HepG2 (cell line): ENCODE results near the gene ANTXR1. TPM values are rescaled to one million over a fixed set of nuclear protein-coding genes. Genes with fewer than 3 reads are reported as not detected.

Experiments
- ATAC-seq: fragments of 200-7000 bp; cut with Tn5 transposase; 3 replicates; pipeline ENCODE4 v1.9.1; 2020; ENCODE audit warnings: mild to moderate bottlenecking, moderate library complexity
- BruUV-seq: library from RNA; stranded (reverse); fragments of 400-500 nt; replicated peaks from 2 replicates; lab custom pipeline; 2021; lab: Mats Ljungman, UMichigan
- CTCF ChIA-PET: fragments of 300-600 bp; formaldehyde crosslinking; extraction: SDS; loops from one replicate; lab custom pipeline; 2021; ENCODE audit warnings: low total read pairs, inconsistent platforms, low intra/inter-chr PET ratio; lab: Yijun Ruan, JAX
- POLR2A ChIA-PET: fragments of 350-600 bp; sonication (Branson Sonifier 250); formaldehyde crosslinking; loops from one replicate; lab custom pipeline; 2020; ENCODE audit warnings: antibody characterized with exemption, inconsistent platforms; lab: Yijun Ruan, JAX
- DNase-seq: peaks from one replicate; pipeline ENCODE4 v3.0.0-alpha.2; 2015; ENCODE audit warnings: low spot score
- FAIRE-seq: peaks from 3 replicates; lab custom pipeline; 2011; peaks lifted over from hg19 to GRCh38; lab: Jason Lieb, UNC
- H2AFZ ChIP-seq: one replicate; pipeline ENCODE4 v1.6.1; 2011; ENCODE audit warnings: low read length, inconsistent platforms
- H3K27ac ChIP-seq: fragments of 300-600 bp; 3 replicates; pipeline ENCODE4 v1.8.0; 2011; ENCODE audit warnings: mixed run types, mild to moderate bottlenecking, mixed read lengths, low read length, inconsistent platforms; ENCODE audit not compliant: insufficient read depth; ENCODE audit errors: extremely low read length
- H3K27me3 ChIP-seq, 2 experiments: fragments of 200-600 bp in 1 of 2; 2 replicates in 1 of 2; 3 replicates in 1 of 2; pipeline versions ENCODE4 v1.6.0 to v1.8.0; 2011; ENCODE audit warnings: low read length in 2 of 2, mild to moderate bottlenecking in 2 of 2, moderate library complexity in 2 of 2, inconsistent platforms in 1 of 2; ENCODE audit not compliant: insufficient read depth in 2 of 2, control insufficient read depth in 1 of 2
- H3K36me3 ChIP-seq, 2 experiments: fragments of 200-600 bp in 1 of 2; replicated peaks in 1 of 2; 2 replicates in 1 of 2; 3 replicates in 1 of 2; pipeline versions ENCODE4 v1.5.1 to v1.8.0; 2011; ENCODE audit warnings: low read length in 2 of 2, inconsistent platforms in 1 of 2; ENCODE audit not compliant: insufficient read depth in 2 of 2, control insufficient read depth in 1 of 2
- H3K4me1 ChIP-seq: 2 replicates; pipeline ENCODE4 v1.5.1; 2012; ENCODE audit warnings: low read length, inconsistent platforms; ENCODE audit not compliant: insufficient read depth
- H3K4me2 ChIP-seq: 2 replicates; pipeline ENCODE4 v1.6.0; 2011; ENCODE audit warnings: low read depth, low read length, inconsistent platforms
- H3K4me3 ChIP-seq, 3 experiments: fragments of 200-600 bp in 1 of 3; sonication (generic), shearing (Covaris generic) in 1 of 3; replicated peaks in 1 of 3; 2 replicates each; pipeline ENCODE4 v1.5.1; 2011 to 2016; ENCODE audit warnings: low read length in 3 of 3, inconsistent platforms in 2 of 3, low read depth in 2 of 3, mild to moderate bottlenecking in 2 of 3, control low read depth in 1 of 3, mixed read lengths in 1 of 3; ENCODE audit not compliant: insufficient read depth in 1 of 3
- H3K79me2 ChIP-seq: one replicate; pipeline ENCODE4 v1.6.1; 2011; ENCODE audit warnings: low read length, inconsistent platforms; ENCODE audit not compliant: insufficient read depth
- H3K9ac ChIP-seq: 2 replicates; pipeline ENCODE4 v1.6.0; 2011; ENCODE audit warnings: mild to moderate bottlenecking, low read depth, low read length, inconsistent platforms; ENCODE audit not compliant: insufficient read depth
- H3K9me3 ChIP-seq: 2 replicates; pipeline ENCODE4 v1.5.1; 2012; ENCODE audit warnings: mild to moderate bottlenecking, low read length
- H4K20me1 ChIP-seq: 2 replicates; pipeline ENCODE4 v1.6.0; 2011; ENCODE audit warnings: inconsistent platforms, mild to moderate bottlenecking, low read length, moderate library complexity; ENCODE audit not compliant: insufficient read depth
- DR1 ChIP-seq: sonication (generic); formaldehyde crosslinking; IDR thresholded peaks from 2 replicates; pipeline ENCODE4 v1.8.0; 2021; ENCODE audit warnings: mild to moderate bottlenecking, missing genetic modification reagents, inconsistent platforms
- FOXA1 ChIP-seq, 2 experiments: fragments of 450-650 bp in 1 of 2; sonication (generic) in 1 of 2; formaldehyde crosslinking in 1 of 2; IDR thresholded peaks; 2 replicates each; pipeline versions ENCODE4 v1.4.0 to v1.6.1; 2016 to 2020; ENCODE audit warnings: missing genetic modification reagents in 1 of 2
- NCOA2 ChIP-seq: sonication (generic); formaldehyde crosslinking; IDR thresholded peaks from 2 replicates; pipeline ENCODE4 v1.8.0; 2022; ENCODE audit warnings: inconsistent platforms
- NFATC3 ChIP-seq: sonication (generic); formaldehyde crosslinking; IDR thresholded peaks from 2 replicates; pipeline ENCODE4 v1.5.1; 2020; ENCODE audit warnings: mild to moderate bottlenecking, missing genetic modification reagents
- NR2C2 ChIP-seq: sonication (generic); formaldehyde crosslinking; IDR thresholded peaks from 2 replicates; pipeline ENCODE4 v1.4.0; 2020; ENCODE audit warnings: missing genetic modification reagents, mild to moderate bottlenecking, moderate library complexity, borderline replicate concordance
- POGK ChIP-seq: sonication (generic); formaldehyde crosslinking; conservative IDR thresholded peaks from 2 replicates; pipeline ENCODE4 v1.8.0; 2022; ENCODE audit warnings: mild to moderate bottlenecking, moderate library complexity, missing genetic modification reagents
- SP140L ChIP-seq: sonication (generic); formaldehyde crosslinking; IDR thresholded peaks from 2 replicates; pipeline ENCODE4 v1.4.0; 2020; ENCODE audit warnings: missing genetic modification reagents, borderline replicate concordance
- SP4 ChIP-seq: sonication (generic); formaldehyde crosslinking; IDR thresholded peaks from 2 replicates; pipeline ENCODE4 v1.8.1; 2023; ENCODE audit warnings: mild to moderate bottlenecking, missing genetic modification reagents
- SUZ12 ChIP-seq: fragments of 150-350 bp; IDR thresholded peaks from 2 replicates; pipeline ENCODE4 v1.6.1; 2014; ENCODE audit warnings: low read depth, low read length
- TAF15 ChIP-seq: fragments of 200-400 bp; formaldehyde crosslinking; IDR thresholded peaks from one replicate; pipeline ENCODE4 v1.6.1; 2018; ENCODE audit warnings: mild to moderate bottlenecking, low read depth, low read length; ENCODE audit not compliant: poor library complexity, severe bottlenecking
- ZBTB1 ChIP-seq: sonication (generic); formaldehyde crosslinking; IDR thresholded peaks from 2 replicates; pipeline ENCODE4 v1.4.0; 2020; ENCODE audit warnings: missing genetic modification reagents, borderline replicate concordance
- ZBTB7A ChIP-seq: sonication (generic); formaldehyde crosslinking; IDR thresholded peaks from 2 replicates; pipeline ENCODE4 v1.8.0; 2022; ENCODE audit warnings: mild to moderate bottlenecking, missing genetic modification reagents
- ZNF337 ChIP-seq: sonication (generic); formaldehyde crosslinking; IDR thresholded peaks from 2 replicates; pipeline ENCODE4 v1.5.1; 2020; ENCODE audit warnings: missing genetic modification reagents, low read depth, mild to moderate bottlenecking, borderline replicate concordance
- ZNF552 ChIP-seq: sonication (generic); formaldehyde crosslinking; IDR thresholded peaks from 2 replicates; pipeline ENCODE4 v1.9.0; 2022; ENCODE audit warnings: missing genetic modification reagents, mild to moderate bottlenecking, borderline replicate concordance
- ZNF574 ChIP-seq: sonication (generic); formaldehyde crosslinking; IDR thresholded peaks from 2 replicates; pipeline ENCODE4 v1.4.0; 2020; ENCODE audit warnings: missing genetic modification reagents
- ZNF670 ChIP-seq: sonication (generic); formaldehyde crosslinking; IDR thresholded peaks from 2 replicates; pipeline ENCODE4 v1.8.0; 2022; ENCODE audit warnings: mild to moderate bottlenecking, missing genetic modification reagents, borderline replicate concordance
- WGBS: methylation state at CpG from one replicate; pipeline ENCODE4 v1.1.6; 2017; ENCODE audit warnings: low lambda C conversion rate; 5-methylcytosine and 5-hydroxymethylcytosine counted together
- in situ Hi-C: cut with HindIII; loops from 2 replicates; pipeline ENCODE4 v1.10.0; 2017; ENCODE audit warnings: low pct_unique_long_range_greater_than_20kb; ENCODE audit not compliant: extremely low pct_ligation_motif_present
- intact Hi-C: fragments of 100-400 bp; cut with micrococcal nuclease; formaldehyde crosslinking; loops from one replicate; pipeline ENCODE4 v1.10.0; 2022; ENCODE audit not compliant: unreplicated experiment
- polyA plus RNA-seq, 8 experiments: library from polyadenylated mRNA; depleted of rRNA in 3 of 8; stranded (reverse) in 7 of 8; unstranded in 1 of 8; fragments of >200 nt; fragmentation: Illumina TruSeq in 4 of 8; extraction: Trizol in 4 of 8; gene quantifications; 2 replicates each; pipeline versions ENCODE4 v1.2.1 to v1.2.3, GENCODE V29; 2011 to 2016; ENCODE audit warnings: low read depth in 4 of 8, missing spikeins in 1 of 8, mixed read lengths in 1 of 8; ENCODE audit not compliant: insufficient read depth in 1 of 8
- total RNA-seq, 5 experiments: library from RNA; depleted of rRNA; stranded (reverse); fragments of >200 nt; fragmentation: Illumina TruSeq; extraction: Trizol; gene quantifications; 2 replicates each; pipeline ENCODE4 v1.2.3, GENCODE V29; 2016; ENCODE audit warnings: low read depth in 1 of 5
- TF ChIP-seq, protein P1 (sequence below): sonication (generic); formaldehyde crosslinking; IDR thresholded peaks from 2 replicates; pipeline ENCODE4 v1.4.0; 2020; ENCODE audit warnings: missing genetic modification reagents, borderline replicate concordance

Gene ANTXR1
- total and polyA plus RNA-seq, 2 of the 13 experiments (the other 11 are each of a cell fraction or from before 2014, with no cell fraction given) = 4.5 to 12.7 TPM

DNA sequence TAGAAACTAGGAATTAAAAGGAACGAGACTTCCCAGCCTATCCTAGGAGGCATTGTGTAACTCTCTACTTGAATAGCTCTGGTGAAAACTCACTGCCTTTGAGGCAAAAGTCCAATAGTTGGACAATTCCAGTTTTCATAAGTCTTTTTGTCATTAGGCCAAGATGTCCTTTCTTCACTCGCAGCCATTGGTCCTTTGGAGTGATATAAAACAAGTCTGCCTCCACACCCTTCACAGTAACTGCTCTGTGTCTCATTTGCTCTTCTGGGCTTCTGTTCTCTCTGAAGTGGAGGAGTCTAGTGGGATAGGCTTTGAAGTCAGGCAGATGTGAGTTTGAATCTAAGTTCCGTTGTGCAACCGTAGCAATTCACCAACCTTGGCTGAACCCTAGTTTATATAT is 28.2 kb downstream of the ANTXR1 start:
- FAIRE-seq = peak; percentile 4
- H4K20me1 ChIP-seq = no peaks in the 10 kb centered on the region

More for the DNA sequence above, 28.2 kb downstream of the ANTXR1 start:
- ChIA-PET POLR2A (no interaction called here), CTCF (no interaction called here)
- no peak overlapping the region for H3K27ac ChIP-seq
- intact Hi-C loops = no loop called here
- no peak overlapping the region for H3K9ac ChIP-seq
- H2AFZ ChIP-seq = no peak overlapping the region
- BruUV-seq = no TSS peak
- peaks cover 0 to 3% of the 10 kb centered on the region in 2 experiments; a peak in 1 of 5 replicates for H3K36me3 ChIP-seq
- no peaks in the 10 kb centered on the region for H3K79me2 ChIP-seq
- no peak for DNase-seq
- H3K27me3 ChIP-seq = no peaks in the 10 kb centered on the region
- H3K4me1 ChIP-seq = peaks cover 17% of the 10 kb centered on the region
- in situ Hi-C loops = no loop called here
- TF ChIP-seq FOXA1 (IDR thresholded peaks at IDR 0.05) (no peak), FOXA1 (CRISPR knock-in tag; IDR thresholded peaks at IDR 0.05) (no peak), DR1 (no peak), ZNF552 (CRISPR knock-in tag) (no peak), ZBTB1 (CRISPR knock-in tag) (no peak), TAF15 (no peak), SP4 (CRISPR knock-in tag) (no peak), NR2C2 (CRISPR knock-in tag) (no peak), ZNF670 (CRISPR knock-in tag) (no peak), ZNF574 (CRISPR knock-in tag) (no peak), SP140L (CRISPR knock-in tag) (no peak), SUZ12 (no peak), NCOA2 (CRISPR knock-in tag) (no peak), ZNF337 (no peak), POGK (no peak), NFATC3 (CRISPR knock-in tag) (no peak), ZBTB7A (CRISPR knock-in tag) (no peak)
- TF ChIP-seq, protein P1, sequence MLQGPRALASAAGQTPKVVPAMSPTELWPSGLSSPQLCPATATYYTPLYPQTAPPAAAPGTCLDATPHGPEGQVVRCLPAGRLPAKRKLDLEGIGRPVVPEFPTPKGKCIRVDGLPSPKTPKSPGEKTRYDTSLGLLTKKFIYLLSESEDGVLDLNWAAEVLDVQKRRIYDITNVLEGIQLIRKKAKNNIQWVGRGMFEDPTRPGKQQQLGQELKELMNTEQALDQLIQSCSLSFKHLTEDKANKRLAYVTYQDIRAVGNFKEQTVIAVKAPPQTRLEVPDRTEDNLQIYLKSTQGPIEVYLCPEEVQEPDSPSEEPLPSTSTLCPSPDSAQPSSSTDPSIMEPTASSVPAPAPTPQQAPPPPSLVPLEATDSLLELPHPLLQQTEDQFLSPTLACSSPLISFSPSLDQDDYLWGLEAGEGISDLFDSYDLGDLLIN (CRISPR knock-in tag) = no peak
- no peak for ATAC-seq
- 83% methylated on average over 4 of the region's 4 CpGs for WGBS
- H3K4me3 ChIP-seq = no peak overlapping the region
- no peaks in the 10 kb centered on the region for H3K9me3 ChIP-seq
- H3K4me2 ChIP-seq = no peak overlapping the region
